M059J (cell line): ENCODE data around the gene KCTD4. TPM values are rescaled to one million over a fixed set of nuclear protein-coding genes. Genes with fewer than 3 reads are reported as not detected.
"Not testable (repeated sequence)": the region's sequence is repeated elsewhere in the genome, so short reads cannot be mapped to it uniquely, and the experiment has no call there.

Experiments used
- DNase-seq: peaks from one replicate; pipeline ENCODE4 v3.0.0-alpha.2; 2012; ENCODE audit warnings: low read depth
- total RNA-seq: library from RNA; depleted of rRNA; stranded (reverse); fragments of >200 nt; shearing (Covaris generic); gene quantifications from 2 replicates; pipeline ENCODE4 v1.2.3, GENCODE V29; 2014

The KCTD4 gene
- total RNA-seq, 1 experiment from 2014 or later = 0.22 TPM

DNA sequence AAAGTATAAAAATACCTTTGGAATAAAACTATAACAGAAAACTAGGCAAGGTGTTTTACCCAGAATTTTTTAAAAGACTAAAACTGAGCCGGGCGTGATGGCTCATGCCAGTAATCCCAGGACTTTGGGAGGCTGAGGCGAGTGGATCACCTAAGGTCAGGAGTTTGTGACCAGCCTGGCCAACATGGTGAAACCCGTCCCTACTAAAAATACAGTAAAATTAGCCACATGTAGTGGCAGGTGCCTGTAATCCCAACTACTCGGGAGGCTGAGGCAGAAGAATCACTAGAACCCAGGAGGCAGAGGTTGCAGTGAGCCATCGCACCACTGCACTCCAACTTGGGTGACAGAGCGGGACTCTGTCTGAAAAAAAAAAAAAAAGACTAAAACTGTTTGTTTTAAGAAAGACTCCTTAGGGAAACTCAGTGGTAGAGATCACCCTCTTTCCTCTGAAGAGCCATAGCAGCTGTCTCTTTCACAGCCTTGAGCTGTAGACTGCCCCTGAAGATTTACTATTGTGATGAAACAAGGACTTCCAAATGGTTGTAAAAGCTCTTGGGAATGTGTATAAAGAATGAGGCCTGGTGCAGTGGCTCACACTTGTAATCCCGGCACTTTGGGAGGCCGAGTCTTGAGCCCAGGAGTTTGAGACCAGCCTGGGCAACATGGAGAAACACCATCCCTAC is 14.7 kb upstream of the KCTD4 start:
- no peak for DNase-seq

DNA sequence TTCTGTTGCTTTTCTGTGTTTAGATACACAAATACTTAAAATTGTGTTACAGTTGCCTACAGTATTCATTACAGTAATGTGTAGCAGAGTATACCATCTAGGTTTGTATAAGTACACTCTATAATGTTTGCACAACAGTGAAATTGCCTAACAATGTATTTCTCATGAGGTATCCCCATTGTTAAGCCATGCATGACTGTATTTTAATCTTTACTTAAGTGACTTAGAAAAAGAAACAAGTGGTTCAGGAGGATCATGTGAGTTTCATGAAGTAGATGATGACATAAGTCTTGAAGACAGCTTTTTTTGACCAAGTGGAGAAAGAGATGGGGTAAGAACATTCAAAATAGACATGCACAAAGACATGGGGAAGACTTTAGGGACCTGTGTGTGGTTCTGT is 8.4 kb upstream of the KCTD4 start:
- DNase-seq = no peak

GRCh38 chr13:45208132-45208531 is 7.3 kb upstream of the KCTD4 start:
- DNase-seq = no peak

GRCh38 chr13:45207319-45207718 is 6.5 kb upstream of the KCTD4 start:
- no peak for DNase-seq

DNA sequence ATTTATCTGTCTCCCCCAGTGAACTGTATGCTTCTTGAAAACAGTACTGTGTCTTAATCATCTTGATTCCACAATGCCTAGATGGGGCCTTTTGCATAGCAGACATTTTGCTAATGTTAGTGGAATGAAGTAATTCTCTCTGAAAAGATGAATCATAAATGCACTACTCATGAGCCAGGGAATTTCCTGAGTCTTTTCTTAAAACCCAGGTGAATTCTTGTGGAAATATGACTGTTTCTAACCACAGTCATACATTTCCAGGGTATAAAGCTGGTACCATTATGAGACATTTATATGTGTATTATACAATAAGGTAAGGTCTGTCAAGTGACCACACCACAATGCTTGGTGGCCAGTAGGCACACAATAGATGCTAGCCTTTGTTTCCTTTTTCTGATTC is 5.5 kb upstream of the KCTD4 start:
- DNase-seq = peak; percentile 92

GRCh38 chr13:45205124-45205523 is 4.3 kb upstream of the KCTD4 start:
- no peak for DNase-seq

GRCh38 chr13:45199711-45200110 is 1.1 kb downstream of the KCTD4 start:
- no peak for DNase-seq

DNA sequence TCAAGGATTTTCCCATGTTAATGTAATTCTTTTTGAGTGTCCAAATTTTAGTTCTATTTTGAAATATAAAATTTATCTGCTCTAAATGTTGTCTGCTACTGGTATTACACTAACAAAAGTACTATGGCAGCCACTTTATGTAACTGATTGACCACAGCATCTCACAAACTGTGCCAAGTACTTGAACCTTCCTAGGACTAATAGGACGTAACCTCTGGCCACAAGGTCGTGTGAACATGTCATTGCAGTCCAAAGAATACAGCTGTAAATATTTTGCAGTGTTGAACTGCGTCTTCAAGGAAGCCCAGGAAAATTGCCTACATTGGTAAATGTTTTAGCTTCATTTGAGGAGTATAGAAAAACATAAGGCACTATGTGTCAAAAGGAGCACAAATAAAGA is 1.9 kb downstream of the KCTD4 start:
- DNase-seq = no peak

- DNase-seq = no peak
These were observed 2.8 kb downstream of the KCTD4 start for GRCh38 chr13:45198041-45198440.

DNA sequence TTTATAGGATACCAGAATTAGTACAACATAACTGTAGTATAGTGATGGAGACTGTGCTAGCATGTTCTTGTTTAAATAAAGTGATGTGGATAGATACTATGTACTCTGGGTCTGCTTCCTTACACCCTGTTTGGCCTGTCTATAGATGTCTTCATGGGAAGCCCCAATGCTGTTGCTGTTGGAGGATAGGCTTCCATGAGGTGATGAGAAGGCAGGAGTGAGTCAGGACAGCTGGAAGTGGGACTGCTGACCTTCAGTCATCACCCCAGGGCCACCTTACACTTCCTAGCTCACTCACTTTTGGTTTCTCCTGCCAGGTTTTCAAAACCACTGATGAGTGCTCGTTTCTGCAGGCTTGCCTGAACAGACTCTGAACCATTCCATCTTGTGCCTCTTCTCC is 4.2 kb downstream of the KCTD4 start:
- peak; percentile 88 for DNase-seq

- DNase-seq = no peak
These were observed 4.7 kb downstream of the KCTD4 start for GRCh38 chr13:45196096-45196495.

DNA sequence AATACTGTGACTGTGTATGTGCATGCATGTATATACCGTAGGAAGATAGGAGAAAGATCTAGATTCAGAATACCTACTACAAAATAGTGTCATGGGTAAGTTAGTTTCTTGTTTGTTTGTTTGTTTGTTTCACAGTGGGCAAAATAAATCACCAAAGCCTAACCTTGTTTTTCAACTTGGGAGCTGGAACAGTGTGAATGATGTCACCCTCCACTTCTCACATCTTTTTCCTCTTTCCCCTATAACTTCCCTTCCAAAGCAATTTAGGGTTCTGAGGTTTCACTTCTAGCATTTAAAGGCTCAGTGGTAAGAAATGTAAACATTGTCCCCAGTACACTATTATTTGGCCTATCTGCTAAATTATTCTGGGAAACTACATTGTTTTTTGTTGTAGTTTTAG is 5.4 kb downstream of the KCTD4 start:
- no peak for DNase-seq

GRCh38 chr13:45194081-45194939 is 6.5 kb downstream of the KCTD4 start:
- DNase-seq = no peak

- DNase-seq = no peak
These were observed 9.0 kb downstream of the KCTD4 start for GRCh38 chr13:45191874-45192273.

DNA sequence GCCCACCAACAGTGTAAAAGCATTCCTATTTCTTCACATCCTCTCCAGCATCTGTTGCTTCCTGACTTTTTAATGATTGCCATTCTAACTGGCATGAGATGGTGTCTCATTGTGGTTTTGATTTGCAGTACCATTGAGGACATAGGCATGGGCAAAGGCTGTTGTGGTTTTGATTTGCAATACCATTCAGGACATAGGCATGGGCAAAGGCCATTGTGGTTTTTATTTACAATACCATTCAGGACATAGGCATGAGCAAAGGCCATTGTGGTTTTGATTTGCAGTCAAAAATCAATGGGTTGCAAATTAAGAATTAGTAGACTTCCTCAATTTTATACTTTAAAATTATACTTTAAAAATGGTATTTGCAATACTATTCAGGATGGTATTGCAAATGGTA is 11.3 kb downstream of the KCTD4 start:
- DNase-seq = peak; percentile 96

- not testable (repeated sequence) for DNase-seq
These were observed 11.8 kb downstream of the KCTD4 start for GRCh38 chr13:45189077-45189476.

- no peak for DNase-seq
These were observed 15.6 kb downstream of the KCTD4 start for GRCh38 chr13:45185286-45185685.

GRCh38 chr13:45184693-45185092 is 16.2 kb downstream of the KCTD4 start:
- DNase-seq = no peak

DNA sequence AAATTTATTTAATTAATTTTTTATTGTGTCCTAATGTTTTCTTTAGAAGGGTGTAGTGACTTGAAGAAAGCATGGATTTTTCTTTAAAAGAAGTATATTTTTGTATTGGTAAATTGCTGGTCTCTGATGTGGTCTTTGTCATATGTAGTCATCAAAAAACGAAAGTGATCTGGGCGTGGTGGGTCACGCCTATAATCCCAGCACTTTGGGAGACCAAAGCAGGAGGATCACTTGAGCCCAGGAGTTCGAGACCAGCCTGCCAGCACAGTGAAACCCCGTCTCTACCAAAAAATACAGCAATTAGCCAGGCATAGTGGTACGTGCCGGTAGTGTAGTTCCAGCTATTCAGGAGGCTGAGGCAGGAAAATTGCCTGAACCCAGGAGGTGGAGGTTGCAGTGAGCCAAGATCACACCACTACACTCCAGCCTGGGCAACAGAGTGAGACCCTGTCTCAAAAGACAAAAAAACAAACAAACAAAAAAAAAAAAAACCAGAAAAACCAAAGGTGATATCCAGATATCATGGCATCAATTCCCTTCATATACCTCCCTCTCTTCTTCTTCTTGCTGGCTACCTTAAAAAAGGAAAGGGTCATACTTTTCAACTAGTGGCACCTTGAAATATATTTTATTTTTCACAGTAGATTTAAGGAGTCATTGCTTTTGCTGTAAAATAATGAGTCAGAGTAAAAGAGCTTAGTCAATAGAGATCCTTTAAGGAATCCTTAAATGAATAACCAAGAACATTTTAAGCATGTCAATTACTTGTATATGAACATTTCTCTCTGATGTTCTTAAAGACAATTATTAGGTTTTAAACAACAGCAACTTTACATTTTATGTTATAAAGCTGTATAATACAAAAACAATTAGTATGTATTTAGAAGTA is 19.9 kb downstream of the KCTD4 start:
- no peak for DNase-seq

- no peak for DNase-seq
These were observed 20.5 kb downstream of the KCTD4 start for GRCh38 chr13:45180303-45180702.

GRCh38 chr13:45179428-45179827 is 21.4 kb downstream of the KCTD4 start:
- peak; percentile 74 for DNase-seq
